Muscle layer of colon (tissue), 2 donors: ENCODE results near the gene ZNF574.
A peak's percentile ranks its signal among the peaks of the same experiment; 100 is the strongest.
"Not testable (repeated sequence)": the region's sequence is repeated elsewhere in the genome, so short reads cannot be mapped to it uniquely, and the experiment has no call there.

Experiments
- H3K27ac ChIP-seq: one replicate; pipeline ENCODE4 v1.7.0; 2013; ENCODE audit warnings: low read depth, mild to moderate bottlenecking, low read length, moderate library complexity
- H3K27me3 ChIP-seq, 2 donors: one replicate each; pipeline ENCODE4 v1.7.0; 2013; ENCODE audit warnings: low read length in 2 of 2, mild to moderate bottlenecking in 2 of 2; ENCODE audit not compliant: insufficient read depth in 2 of 2, control insufficient read depth in 1 of 2
- H3K36me3 ChIP-seq: one replicate; pipeline ENCODE4 v1.7.0; 2013; ENCODE audit warnings: mild to moderate bottlenecking, low read length; ENCODE audit not compliant: insufficient read depth
- H3K4me1 ChIP-seq: one replicate; pipeline ENCODE4 v1.7.0; 2013; ENCODE audit warnings: mild to moderate bottlenecking, low read length; ENCODE audit not compliant: insufficient read depth
- H3K4me3 ChIP-seq, 2 donors: one replicate each; pipeline ENCODE4 v1.7.0; 2013; ENCODE audit warnings: low read length in 2 of 2, low read depth in 1 of 2, mild to moderate bottlenecking in 1 of 2, moderate library complexity in 1 of 2
- H3K9ac ChIP-seq: one replicate; pipeline ENCODE4 v1.7.0; 2013; ENCODE audit warnings: low read length
- H3K9me3 ChIP-seq: one replicate; pipeline ENCODE4 v1.7.0; 2013; ENCODE audit warnings: mild to moderate bottlenecking, low read length
- donor health status: abdominal sarcoma.
- donor health status: Adenocarcinoma of cecum.

The ZNF574 gene, protein sequence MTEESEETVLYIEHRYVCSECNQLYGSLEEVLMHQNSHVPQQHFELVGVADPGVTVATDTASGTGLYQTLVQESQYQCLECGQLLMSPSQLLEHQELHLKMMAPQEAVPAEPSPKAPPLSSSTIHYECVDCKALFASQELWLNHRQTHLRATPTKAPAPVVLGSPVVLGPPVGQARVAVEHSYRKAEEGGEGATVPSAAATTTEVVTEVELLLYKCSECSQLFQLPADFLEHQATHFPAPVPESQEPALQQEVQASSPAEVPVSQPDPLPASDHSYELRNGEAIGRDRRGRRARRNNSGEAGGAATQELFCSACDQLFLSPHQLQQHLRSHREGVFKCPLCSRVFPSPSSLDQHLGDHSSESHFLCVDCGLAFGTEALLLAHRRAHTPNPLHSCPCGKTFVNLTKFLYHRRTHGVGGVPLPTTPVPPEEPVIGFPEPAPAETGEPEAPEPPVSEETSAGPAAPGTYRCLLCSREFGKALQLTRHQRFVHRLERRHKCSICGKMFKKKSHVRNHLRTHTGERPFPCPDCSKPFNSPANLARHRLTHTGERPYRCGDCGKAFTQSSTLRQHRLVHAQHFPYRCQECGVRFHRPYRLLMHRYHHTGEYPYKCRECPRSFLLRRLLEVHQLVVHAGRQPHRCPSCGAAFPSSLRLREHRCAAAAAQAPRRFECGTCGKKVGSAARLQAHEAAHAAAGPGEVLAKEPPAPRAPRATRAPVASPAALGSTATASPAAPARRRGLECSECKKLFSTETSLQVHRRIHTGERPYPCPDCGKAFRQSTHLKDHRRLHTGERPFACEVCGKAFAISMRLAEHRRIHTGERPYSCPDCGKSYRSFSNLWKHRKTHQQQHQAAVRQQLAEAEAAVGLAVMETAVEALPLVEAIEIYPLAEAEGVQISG

DNA sequence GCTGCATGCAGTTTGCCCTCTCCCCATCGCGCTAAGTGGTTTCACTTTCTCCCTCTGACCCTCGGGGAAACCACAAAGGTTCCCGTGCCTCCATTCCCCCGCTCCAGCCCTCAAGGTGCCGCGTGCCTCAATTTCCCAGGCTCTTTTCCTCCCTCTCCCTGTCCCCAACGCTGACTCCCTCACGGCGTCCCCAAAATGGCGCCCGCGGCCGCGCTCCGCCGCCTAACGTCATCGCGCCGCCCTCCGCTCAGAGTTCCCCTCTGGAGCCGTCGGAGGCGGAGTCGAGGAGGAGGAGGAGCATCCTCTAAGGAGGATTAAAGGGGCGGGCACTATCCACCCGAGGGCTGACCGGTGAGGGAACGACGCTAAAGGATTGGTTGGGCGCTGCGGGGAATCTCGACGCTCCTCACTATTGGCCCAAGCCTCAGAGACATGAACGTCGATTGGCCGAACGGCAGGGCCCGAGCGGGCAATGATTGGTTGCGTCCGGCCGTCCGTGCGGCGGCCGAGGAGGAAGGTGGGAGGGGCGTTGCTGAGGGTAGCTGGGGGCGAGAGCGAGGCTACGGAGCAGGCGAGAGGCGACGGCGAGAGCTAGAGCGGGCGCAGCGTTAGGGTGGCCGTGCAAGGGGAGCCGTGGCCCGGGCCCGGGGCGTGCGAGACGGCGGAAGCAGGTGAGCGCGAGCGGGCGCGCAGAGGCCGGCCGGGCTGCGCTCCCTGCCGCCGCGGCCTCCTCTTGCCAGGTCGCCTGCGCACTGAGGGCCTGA is at the start of gene ZNF574:
Gene ZNF574 (plus strand): TSS at position 551 of the 764 bp plus-strand sequence. CDS start 2,441 bp downstream, outside the sequence.
- H3K4me1 ChIP-seq = peaks cover 17% of the 10 kb centered on the region
- peak within 1 kb of the TSS; percentile 98 for H3K27ac ChIP-seq

DNA sequence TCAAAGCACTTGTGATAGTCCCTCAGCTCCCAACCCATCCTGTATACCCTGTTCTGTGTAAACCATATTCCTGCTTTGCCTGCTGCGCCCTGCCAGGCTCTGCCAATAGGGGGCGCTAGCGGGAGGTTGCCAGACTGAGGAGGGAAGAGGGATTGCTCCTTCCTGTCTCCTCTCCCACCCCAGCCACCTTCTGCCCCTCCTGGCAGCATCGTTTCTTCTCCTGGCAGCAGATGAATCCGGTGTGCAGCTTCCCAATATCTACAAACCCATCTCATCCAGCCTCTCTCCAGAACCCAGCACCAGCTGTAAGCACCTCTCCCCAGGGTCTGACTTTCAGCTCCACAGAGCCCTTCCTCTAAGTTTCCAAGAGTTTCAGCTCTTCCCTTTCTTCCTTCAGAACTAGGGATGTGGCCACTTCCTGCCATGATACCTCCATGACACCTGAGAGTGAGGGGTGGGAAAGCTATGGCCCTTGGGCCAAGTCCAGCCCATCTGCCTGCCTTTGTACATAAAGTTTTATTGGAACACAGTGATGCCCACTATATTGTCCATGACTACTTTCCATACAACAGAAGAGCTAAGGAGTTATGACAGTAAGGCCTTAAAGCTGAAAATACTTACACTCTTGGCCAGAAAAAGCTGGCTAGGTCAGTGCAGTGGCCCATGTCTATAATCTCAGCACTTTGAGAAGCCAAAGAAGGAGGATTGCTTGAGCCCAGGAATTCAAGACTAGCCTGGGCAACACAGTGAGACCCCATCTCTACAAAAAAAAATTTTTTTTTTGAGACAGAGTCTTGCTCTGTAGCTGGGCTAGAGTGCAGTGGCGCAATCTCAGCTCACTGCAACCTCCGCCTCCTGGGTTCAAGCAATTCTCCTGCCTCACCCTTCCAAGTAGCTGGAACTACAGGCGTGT is 47.4 kb upstream of the ZNF574 start:
- H3K27ac ChIP-seq = no peak overlapping the region
- peaks cover 26% of the 10 kb centered on the region for H3K4me1 ChIP-seq
- no peak overlapping the region for H3K4me3 ChIP-seq
- no peaks in the 10 kb centered on the region for H3K27me3 ChIP-seq
- no peak overlapping the region for H3K9ac ChIP-seq
- no peaks in the 10 kb centered on the region for H3K9me3 ChIP-seq
- peaks cover 4% of the 10 kb centered on the region for H3K36me3 ChIP-seq

More for the DNA sequence above, at the start of gene ZNF574:
- Histone ChIP-seq H3K9ac (peak within 1 kb of the TSS; percentile 95), H3K4me3 (peak within 1 kb of the TSS; percentile 82 to 88), H3K9me3 (no peaks in the 10 kb centered on the region), H3K36me3 (peaks cover 2% of the 10 kb centered on the region), H3K27me3 (no peaks in the 10 kb centered on the region)

DNA sequence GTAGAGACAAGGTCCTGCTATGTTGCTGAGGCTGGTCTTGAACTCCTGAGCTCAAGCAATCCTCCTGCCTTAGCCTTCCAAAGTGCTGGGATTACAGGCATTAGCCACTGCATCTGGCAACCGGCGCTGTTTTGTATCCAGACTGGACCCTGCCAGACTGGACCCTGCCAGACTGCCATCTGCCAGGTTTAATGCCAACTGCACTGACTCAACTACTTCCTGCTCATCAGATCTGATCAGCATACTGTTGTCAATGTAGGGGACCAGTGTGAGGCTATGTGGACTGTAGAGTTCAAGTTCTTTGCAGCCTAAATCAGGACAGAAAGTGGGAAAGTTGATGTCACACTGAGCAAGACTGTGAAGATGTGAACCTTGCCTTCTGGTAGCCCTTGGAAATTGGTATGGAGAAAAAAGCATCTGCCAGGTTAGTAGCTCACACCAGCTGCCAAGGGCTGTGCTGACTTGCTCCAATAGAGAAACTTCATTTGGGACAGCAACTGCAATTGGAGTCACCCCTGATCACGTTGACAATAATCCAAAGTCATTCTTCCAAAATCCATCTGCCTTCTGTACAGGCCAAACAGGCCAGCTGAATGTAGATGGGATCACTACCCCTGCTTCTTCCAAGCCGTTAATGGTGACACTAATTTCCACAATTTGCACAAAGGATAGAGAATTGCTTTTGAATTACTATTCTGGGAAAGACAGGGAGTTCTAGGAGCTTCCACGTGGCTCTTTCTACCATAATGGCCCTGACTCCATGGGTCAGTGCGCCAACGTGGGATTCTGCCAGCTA is 45.1 kb upstream of the ZNF574 start:
- Histone ChIP-seq H3K9me3 (no peaks in the 10 kb centered on the region), H3K36me3 (peaks cover 4% of the 10 kb centered on the region), H3K9ac (no peak overlapping the region), H3K4me3 (no peak overlapping the region), H3K27ac (no peak overlapping the region), H3K27me3 (no peaks in the 10 kb centered on the region), H3K4me1 (peaks cover 8% of the 10 kb centered on the region)

DNA sequence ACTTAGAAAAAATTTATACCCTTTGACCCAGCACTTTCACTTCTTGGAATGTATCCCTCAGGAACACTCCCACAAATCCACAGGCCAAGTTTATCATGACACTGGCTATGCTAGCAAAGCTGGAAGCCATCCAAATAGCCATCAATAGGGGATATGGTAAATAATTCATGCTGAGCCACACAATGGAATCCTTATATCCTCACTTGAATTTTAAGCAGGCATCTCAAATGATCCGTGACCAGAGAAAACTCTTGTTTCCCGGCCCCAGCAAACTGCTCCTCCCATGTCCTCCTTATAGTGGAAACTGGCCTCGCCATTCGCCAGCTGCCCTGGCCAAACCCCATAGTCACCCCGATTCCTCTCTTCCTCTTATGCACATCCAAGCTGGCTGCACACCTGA is 43.5 kb upstream of the ZNF574 start:
- H3K9me3 ChIP-seq = no peaks in the 10 kb centered on the region
- no peaks in the 10 kb centered on the region for H3K27me3 ChIP-seq
- peaks cover 8% of the 10 kb centered on the region for H3K4me1 ChIP-seq
- H3K36me3 ChIP-seq = peaks cover 7% of the 10 kb centered on the region
- H3K27ac ChIP-seq = no peak overlapping the region
- H3K4me3 ChIP-seq = no peak overlapping the region
- no peak overlapping the region for H3K9ac ChIP-seq

DNA sequence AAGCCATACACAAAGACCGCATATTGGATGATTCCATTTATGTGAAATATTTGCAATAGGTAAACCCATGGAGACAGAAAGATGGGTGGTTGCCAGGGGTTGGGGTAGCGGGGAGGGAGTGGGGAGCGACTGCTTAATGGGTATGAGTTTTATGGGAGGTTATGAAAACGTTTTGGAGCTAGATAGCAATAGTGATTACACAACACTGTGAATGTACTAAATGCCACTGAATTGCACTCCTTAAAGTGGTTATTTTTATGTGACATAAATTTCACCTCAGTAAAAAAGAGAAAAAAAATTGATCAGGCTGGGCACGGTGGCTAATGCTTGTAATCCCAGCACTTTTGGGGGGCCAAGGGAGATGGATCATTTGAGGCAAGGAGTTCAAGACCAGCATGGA is 42.6 kb upstream of the ZNF574 start:
- H3K9ac ChIP-seq = no peak overlapping the region
- H3K27me3 ChIP-seq = no peaks in the 10 kb centered on the region
- H3K36me3 ChIP-seq = peaks cover 11% of the 10 kb centered on the region
- no peak overlapping the region for H3K4me3 ChIP-seq
- H3K27ac ChIP-seq = no peak overlapping the region
- H3K9me3 ChIP-seq = no peaks in the 10 kb centered on the region
- peaks cover 8% of the 10 kb centered on the region for H3K4me1 ChIP-seq

DNA sequence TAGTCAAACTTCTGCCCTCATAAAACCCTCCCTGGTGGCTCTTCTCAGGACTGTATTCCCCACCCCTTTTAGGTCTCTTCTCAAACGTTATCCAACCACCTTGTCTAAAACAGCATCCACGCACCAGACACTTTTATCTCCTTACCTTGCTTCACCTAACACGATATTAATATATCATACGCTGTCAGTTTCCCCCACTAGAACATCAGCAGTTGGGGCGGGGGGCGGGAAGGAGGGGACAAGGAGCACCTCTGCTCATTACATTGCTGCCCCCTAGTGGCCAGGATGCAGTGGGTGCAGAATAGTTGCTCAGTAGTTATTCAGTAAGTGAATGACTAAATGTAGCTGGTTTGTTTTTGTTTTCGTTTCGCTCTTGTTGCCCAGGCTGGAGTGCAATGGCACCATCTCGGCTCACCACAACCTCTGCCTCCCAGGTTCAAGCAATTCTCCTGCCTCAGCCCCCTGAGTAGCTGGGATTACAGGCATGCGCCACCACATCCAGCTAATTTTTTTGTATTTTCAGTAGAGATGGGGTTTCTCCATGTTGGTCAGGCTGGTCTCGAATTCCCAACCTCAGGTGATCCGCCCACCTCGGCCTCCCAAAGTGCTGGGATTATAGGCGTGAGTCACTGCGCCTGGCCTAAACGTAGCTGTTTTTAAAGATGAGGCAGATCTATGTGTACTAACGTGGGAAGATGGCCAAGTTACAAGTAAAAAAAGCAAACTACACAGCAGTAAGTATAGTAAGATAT is 41.1 kb upstream of the ZNF574 start:
- not testable (repeated sequence) for H3K9ac ChIP-seq, H3K27ac ChIP-seq, H3K4me1 ChIP-seq, H3K27me3 ChIP-seq, H3K4me3 ChIP-seq, H3K9me3 ChIP-seq
- H3K36me3 ChIP-seq = peaks cover 11% of the 10 kb centered on the region

DNA sequence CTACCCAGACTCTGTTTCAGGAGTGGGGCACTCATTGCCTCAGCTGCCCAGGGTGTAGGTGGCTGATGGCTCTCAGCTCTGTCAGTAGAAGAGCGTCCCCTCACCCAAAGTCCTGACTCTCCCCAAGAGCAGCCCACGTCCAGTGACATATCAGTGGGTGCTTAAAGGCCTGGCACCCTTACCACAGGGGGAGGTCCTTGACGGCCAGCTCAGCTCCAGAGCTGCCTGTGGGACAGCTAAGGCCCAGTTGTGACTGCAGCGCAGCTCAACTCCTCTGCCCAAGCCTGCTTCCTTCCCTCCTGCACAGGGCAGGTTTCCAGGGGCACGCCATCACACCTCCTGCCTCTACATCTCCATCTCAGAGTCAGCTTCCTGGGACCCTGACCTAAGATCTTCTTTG is 38.3 kb upstream of the ZNF574 start:
- Histone ChIP-seq H3K9ac (no peak overlapping the region), H3K4me3 (no peak overlapping the region), H3K27me3 (no peaks in the 10 kb centered on the region), H3K27ac (no peak overlapping the region), H3K4me1 (peaks cover under 1% of the 10 kb centered on the region), H3K36me3 (peaks cover 22% of the 10 kb centered on the region), H3K9me3 (no peaks in the 10 kb centered on the region)

DNA sequence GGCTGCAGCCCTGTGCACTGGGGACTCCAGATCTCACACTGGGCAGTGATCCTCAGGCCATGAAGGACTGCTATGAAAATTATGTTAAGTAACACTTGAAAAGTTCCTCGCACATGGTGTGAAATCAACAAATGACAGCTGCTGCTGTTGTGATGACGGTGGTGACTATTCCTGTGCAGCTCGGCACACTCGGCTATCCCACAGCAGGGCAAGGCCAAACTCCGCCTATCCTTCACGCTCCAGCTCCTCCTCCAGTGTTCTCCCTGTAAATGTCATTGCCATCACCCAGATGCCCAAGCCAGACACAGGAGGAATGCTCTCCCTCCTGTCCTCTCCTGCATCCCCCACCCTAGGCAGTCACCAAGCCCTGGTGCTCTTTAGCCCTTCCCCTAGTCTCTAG is 37.3 kb upstream of the ZNF574 start:
- H3K27ac ChIP-seq = no peak overlapping the region

DNA sequence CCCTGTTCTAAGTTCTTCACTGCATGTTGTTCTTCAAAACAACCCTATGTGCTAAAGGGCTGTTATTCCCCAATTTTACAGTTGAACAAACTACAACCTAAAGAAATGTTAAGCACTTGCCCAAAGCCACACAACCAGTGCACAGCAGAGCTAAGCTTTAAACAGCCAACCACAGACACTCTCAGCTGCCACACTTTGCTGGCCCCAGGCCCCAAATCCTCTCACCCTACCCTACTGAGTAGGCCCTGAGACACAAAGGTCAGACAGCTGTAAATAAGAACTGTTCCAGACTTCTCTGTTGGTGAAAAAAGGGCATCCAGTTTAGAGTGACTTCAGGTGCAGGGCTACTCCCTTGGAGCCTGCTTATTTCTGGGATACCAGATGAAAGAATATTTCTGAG is 35.9 kb upstream of the ZNF574 start:
- no peak overlapping the region for H3K9ac ChIP-seq
- peaks cover 22% of the 10 kb centered on the region for H3K36me3 ChIP-seq
- no peaks in the 10 kb centered on the region for H3K27me3 ChIP-seq
- no peaks in the 10 kb centered on the region for H3K4me1 ChIP-seq
- no peak overlapping the region for H3K4me3 ChIP-seq
- H3K9me3 ChIP-seq = no peaks in the 10 kb centered on the region
- no peak overlapping the region for H3K27ac ChIP-seq

More for the DNA sequence above, 37.3 kb upstream of the ZNF574 start:
- Histone ChIP-seq H3K9me3 (no peaks in the 10 kb centered on the region), H3K4me3 (no peak overlapping the region), H3K9ac (no peak overlapping the region), H3K4me1 (no peaks in the 10 kb centered on the region), H3K27me3 (no peaks in the 10 kb centered on the region), H3K36me3 (peaks cover 22% of the 10 kb centered on the region)
